ENCODE data around the gene E2F1.

Gene E2F1

GRCh38 chr20:33725607-33726264 lies 39.6 kb upstream of the E2F1 start:
- no peak for TF ChIP-seq POLR2A (IDR thresholded peaks at IDR 0.05; ENCODE audit: extremely low read depth, insufficient read length)
- no peak for TF ChIP-seq MAX (IDR thresholded peaks at IDR 0.05; ENCODE audit: low read depth, low read length)
- TF ChIP-seq CTCF (IDR thresholded peaks at IDR 0.05; ENCODE audit: low read depth, low read length) = no peak
- no peak for TF ChIP-seq MYC (IDR thresholded peaks at IDR 0.05; ENCODE audit: low read depth, low read length)
- no peak overlapping the region for H3K4me3 ChIP-seq (ENCODE audit: low read depth, low read length)
- no peak for DNase-seq (ENCODE audit: low read depth)

GRCh38 chr20:33724439-33725094 lies 38.4 kb upstream of the E2F1 start:
- DNase-seq (ENCODE audit: low read depth) = peak; percentile 94
- H3K4me3 ChIP-seq (ENCODE audit: low read depth, low read length) = no peak overlapping the region

GRCh38 chr20:33721391-33722140 lies 35.4 kb upstream of the E2F1 start:
- no peak for DNase-seq (ENCODE audit: low read depth)
- H3K4me3 ChIP-seq (ENCODE audit: low read depth, low read length) = no peak overlapping the region
- TF ChIP-seq POLR2A (IDR thresholded peaks at IDR 0.05; ENCODE audit: extremely low read depth, insufficient read length) (no peak), CTCF (IDR thresholded peaks at IDR 0.05; ENCODE audit: low read depth, low read length) (no peak), MYC (IDR thresholded peaks at IDR 0.05; ENCODE audit: low read depth, low read length) (no peak), MAX (IDR thresholded peaks at IDR 0.05; ENCODE audit: low read depth, low read length) (no peak)

More at GRCh38 chr20:33724439-33725094, 38.4 kb upstream of the E2F1 start:
- TF ChIP-seq POLR2A (IDR thresholded peaks at IDR 0.05; ENCODE audit: extremely low read depth, insufficient read length) = no peak
- no peak for TF ChIP-seq MYC (IDR thresholded peaks at IDR 0.05; ENCODE audit: low read depth, low read length)
- no peak for TF ChIP-seq MAX (IDR thresholded peaks at IDR 0.05; ENCODE audit: low read depth, low read length)
- no peak for TF ChIP-seq CTCF (IDR thresholded peaks at IDR 0.05; ENCODE audit: low read depth, low read length)

- DNase-seq (ENCODE audit: low read depth) = peak; percentile 99
- H3K4me3 ChIP-seq (ENCODE audit: low read depth, low read length) = peak within 1 kb of the TSS; percentile 73
- peak; percentile 49 for TF ChIP-seq POLR2A (IDR thresholded peaks at IDR 0.05; ENCODE audit: extremely low read depth, insufficient read length)
- TF ChIP-seq MYC (IDR thresholded peaks at IDR 0.05; ENCODE audit: low read depth, low read length) = peak; percentile 22; the same call in 1 of the 2 replicates
- no peak for TF ChIP-seq CTCF (IDR thresholded peaks at IDR 0.05; ENCODE audit: low read depth, low read length)
- peak; percentile 45; the same call in 1 of the 2 replicates for TF ChIP-seq MAX (IDR thresholded peaks at IDR 0.05; ENCODE audit: low read depth, low read length)
These were observed 34.0 kb upstream of the E2F1 start, which contains the start of gene PXMP4 for GRCh38 chr20:33719989-33720709. TSS of gene PXMP4 (minus strand) at chr20:33720310. CDS start at chr20:33720207, 103 bp downstream.

GRCh38 chr20:33719277-33719988 lies 33.2 kb upstream of the E2F1 start:
- H3K4me3 ChIP-seq (ENCODE audit: low read depth, low read length) = peak overlapping the region; percentile 73
- no peak for DNase-seq (ENCODE audit: low read depth)
- no peak for TF ChIP-seq MAX (IDR thresholded peaks at IDR 0.05; ENCODE audit: low read depth, low read length)
- TF ChIP-seq CTCF (IDR thresholded peaks at IDR 0.05; ENCODE audit: low read depth, low read length) = no peak
- TF ChIP-seq MYC (IDR thresholded peaks at IDR 0.05; ENCODE audit: low read depth, low read length) = no peak
- TF ChIP-seq POLR2A (IDR thresholded peaks at IDR 0.05; ENCODE audit: extremely low read depth, insufficient read length) = no peak

Data from NB4 (cell line).